Stimulated activated CD8-positive, alpha-beta memory T cell treated with anti-CD3 and anti-CD28 coated beads, Interleukin-2, amount 100 ng/mL, for 1 hour (primary cell): Measurements from ENCODE around the gene TARP.

Experiments used
- DNase-seq, 2 donors: peaks; one replicate each; pipeline ENCODE4 v3.0.0-alpha.2; 2020; ENCODE audit warnings: low read depth in 2 of 2

The TARP gene

DNA sequence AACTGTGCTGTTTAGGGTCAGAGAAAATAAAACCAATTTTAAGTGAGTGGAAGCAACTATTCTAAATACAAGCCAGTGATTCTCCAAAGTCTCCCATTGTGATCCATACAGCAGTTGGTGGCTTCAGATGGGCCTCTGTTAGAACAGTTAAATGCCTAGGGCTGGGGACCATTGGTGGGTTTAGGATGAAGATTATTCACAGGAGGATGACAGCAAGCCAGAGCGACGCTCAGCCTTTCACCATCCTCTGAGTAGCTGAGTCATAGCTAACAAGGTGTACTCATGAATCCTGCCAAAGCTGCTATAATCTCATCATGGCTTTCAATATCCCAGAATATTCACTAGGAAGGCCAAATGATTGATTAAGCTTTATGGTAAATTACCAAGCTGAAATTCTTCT lies 55.8 kb downstream of the TARP start:
- no peak for DNase-seq

DNA sequence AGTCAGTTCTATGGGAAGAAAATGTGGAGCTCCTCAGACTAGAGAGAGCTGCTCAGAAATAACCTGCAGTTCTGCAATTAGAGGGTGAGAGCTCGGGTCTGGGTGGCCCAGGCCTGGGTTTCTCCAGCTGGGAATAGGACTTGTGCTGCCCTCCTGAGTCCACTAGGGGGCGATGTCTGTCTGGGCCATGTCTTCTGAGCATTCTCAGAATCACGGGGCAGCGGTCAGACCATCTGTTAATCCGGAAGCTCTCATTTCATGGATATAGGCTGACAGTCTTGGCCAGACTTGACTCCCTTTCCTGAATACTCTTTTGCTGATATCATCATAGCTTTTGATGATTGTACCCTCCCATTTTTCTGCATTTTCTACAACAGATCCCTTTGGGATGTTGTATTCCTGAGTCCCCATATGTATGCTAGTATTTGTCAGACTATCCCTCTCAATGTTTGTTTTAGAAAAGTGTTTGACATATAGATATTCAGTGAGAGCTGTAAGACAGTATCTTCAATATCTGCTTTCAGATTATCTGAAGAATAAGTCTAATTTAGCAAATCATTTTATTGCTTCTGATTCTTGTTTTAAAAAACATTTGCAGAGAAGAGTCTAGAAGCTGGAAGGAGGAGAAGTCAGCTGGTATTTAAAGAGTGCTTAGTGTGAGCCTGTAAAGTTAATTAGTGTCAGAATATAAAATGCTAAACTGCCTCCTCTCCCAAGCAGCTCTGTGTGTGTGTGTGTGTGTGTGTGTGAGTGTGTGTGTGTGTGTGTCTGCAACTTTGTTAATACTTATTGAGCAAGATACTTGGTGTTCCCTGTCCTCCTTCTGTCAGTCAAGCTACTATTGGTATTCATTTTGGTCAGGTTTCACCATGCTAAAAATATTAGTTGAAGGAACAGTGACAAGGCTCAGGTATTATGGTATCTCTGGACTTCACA lies 57.4 kb downstream of the TARP start:
- peak; percentile 57 to 60 for DNase-seq

DNA sequence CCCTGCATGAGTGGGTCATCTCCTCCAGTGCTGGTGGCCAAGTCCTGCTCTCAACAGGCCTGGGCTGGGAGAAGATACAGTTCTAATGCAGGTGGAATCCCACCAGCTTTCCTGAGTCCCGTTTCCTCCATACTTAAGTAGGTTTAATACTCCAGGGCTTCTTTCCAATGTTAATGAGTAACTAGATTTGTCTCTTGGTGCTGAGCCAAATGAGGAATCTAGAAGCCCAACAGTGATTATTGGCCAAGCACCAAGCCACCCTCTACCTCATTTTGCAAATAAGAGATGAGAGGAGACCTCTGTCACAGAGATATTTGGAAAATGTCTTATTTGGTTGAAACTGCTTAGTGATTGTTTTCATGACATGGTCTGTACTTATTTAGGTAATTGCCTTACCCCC lies 58.3 kb downstream of the TARP start:
- DNase-seq: no peak

DNA sequence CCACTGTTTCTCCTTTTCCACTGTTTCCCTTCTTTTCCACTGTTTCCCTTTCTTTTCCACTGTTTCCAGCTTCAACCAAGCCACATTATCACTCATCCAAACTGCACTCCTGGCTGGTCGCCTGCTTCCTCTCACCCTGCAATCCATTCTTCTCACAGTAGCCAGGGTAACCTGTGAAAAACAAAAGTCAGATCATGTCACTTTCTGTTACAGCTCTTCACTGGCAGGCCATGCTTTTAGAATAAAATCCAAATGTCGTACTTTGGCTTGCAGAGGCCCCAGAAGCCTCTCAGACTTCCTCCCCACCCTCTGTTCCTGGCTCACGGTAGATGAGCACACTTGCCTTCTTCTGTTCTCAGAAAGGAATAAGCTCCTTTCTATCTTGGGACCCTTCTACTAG lies 61.5 kb downstream of the TARP start:
- no peak for DNase-seq

DNA sequence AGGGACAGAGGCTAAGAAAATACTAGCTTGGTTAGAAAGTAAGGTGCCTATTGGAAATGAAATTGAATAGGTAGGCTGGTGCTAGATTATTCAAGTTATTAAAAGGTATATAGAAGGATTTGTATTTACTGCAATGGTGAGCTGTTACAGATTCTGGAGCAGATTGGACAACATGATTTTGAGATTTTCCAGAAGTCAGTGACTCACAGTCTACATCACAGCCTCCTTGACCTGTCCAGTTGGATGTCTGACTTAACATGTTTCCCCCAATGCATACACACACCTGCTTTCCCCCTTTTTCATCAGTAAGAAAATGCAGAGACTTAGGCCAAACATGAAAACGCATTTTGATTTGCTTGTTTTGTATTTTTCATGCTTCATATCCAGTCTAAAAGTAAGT lies 62.0 kb downstream of the TARP start:
- DNase-seq: no peak
